Anterior cingulate cortex (tissue), 58 donors: Measurements from ENCODE around the gene CNTN6.
A peak's percentile ranks its signal among the peaks of the same experiment; 100 is the strongest.

ENCODE experiments used
- DNase-seq, 58 donors: peaks; one replicate each; lab custom pipeline; 2025; lab: John Stamatoyannopoulos, UW

Gene CNTN6

DNA sequence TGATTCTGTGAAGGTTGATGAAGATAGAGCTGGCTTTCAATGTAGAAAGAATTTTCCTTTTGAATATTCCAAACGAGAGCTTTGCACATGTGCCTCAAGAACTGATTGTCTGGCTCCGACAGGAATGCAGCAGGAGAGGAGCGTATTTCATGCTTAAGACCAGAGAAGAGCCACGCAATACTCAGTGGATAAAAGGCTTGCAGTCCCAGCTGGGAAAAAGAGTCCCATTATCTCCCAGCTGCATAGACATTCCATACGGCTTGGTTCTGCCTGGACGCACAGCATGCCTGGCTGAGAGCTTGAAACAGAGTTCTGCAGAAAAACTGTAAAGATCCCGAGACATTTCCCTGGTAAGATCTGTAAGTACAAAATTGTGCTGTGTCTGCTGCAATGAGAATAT, at the start of gene CNTN6:
CNTN6 (plus strand) TSS at position 254 of the 400 bp plus-strand sequence. CDS start 54,985 bp downstream, outside the sequence.
- peak in 27 of 58 donors; percentile 0 to 36 (median 6) for DNase-seq

DNA sequence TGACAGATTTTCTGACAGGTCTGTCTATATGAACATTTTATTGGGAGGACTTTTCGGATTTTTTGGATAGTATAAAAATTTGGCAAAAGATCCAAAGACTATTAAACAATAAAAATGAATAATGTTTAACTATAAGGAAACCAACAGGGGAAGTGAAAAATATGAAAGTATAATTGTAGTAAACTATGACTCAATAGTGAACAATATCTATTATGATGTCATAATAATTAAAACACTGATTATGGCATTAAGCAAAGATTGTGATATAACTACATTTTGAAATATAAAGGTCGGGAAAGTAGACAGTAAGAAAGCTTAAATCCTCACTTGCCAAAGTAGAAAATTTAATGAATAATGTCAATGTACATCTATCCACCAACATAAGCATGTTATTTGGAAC, 44.3 kb upstream of the CNTN6 start:
- DNase-seq: no peak

- DNase-seq: no peak
These were observed 37.0 kb upstream of the CNTN6 start for GRCh38 chr3:1055870-1056269.

DNA sequence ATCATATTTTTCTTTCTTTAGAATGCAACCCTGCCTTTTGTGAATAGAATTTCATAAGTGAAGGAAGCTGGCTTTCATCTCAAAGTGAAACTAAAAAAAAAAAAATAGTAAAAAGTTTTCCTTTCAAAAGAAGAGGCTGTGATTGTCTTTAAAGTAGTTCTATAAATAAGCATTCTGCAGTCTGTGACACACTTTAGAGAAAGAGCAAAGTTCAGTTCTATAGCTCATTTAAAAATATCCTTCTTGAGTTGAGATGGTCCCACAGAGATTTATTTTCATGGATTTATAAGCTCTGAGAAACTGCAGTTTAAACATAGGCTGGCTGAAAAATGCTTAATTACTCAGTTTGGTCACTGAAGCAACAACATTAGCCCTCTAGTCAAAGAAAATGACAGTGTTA, 36.1 kb upstream of the CNTN6 start:
- no peak for DNase-seq

DNA sequence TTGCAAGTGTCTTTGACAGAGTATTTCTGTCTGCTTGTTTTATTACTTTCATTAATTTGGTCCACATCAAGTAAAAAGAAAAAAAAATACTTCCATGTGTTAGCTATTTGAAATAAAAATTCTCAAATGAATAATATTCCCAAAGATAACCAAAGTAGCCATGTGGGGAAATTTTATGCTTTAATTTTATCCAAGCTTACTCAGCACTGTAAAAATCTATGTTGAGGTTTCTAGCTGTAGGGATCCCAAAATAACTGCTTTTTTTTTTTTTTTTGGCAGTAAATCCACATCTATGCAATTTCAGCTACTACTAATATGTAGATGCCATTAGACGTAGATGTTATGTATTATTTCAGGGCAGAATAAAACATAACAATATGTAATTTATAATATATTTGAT, 35.4 kb upstream of the CNTN6 start:
- DNase-seq: no peak

DNA sequence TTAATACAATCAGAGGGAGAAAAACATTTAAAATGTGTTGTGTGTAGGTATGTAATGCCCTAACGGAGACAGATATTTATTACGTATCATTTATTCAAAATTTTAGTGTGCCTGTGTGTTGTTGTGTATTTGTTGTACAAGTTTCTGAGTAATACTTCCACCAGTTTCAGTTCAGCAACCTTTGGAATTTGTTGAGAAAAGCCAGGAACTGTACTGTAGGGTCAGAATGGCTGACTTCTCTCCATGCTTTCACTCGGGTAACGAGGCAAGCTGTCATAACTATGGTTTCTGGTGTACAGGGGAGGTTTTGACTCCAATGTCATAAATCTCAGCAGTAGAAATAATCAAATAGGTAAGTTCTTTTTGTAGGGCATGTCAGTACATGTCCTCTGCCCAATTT, 23.8 kb upstream of the CNTN6 start:
- no peak for DNase-seq

DNA sequence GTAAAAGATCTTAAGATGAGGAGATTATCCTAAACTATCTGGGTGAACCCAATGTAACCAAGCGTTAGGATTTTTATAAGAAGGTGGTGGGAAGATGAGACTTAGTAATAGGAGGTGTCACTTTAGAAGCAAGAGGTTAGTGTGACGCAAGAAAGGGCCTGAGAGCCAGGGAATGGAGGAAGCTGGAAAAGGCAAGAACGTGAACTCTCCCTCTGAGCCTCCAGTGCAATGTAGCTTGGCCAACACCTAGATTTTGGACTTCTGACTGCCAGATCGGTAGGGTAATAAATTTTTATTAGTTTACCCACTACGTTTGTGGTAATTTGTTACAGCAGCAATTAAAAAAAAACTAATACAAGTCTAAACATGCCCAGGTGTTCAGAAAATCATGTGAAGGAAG, 20.8 kb upstream of the CNTN6 start:
- DNase-seq: no peak

DNA sequence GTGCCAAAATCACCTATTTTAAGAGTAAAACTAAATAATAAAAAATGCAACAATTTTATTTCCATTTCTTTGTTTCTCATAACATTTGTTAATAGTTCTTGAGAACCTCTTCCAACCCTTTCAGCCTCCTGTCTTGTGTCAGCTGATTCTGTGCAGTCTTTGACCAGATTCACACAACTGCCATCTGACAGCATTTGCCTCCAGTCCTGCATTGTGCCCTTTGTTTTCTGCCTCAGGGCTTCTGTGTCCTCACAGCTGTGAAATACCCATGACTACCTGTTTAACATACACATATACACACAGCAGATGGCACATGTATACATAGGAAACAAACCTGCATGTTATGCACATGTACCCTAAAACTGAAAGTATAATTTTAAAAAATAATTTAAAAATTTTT, 13.2 kb upstream of the CNTN6 start:
- peak in 2 of 58 donors; percentile 1 to 7 for DNase-seq

GRCh38 chr3:1082108-1082507, 10.7 kb upstream of the CNTN6 start:
- DNase-seq: peak in 29 of 58 donors; percentile 0 to 43 (median 11)

GRCh38 chr3:1087066-1087560, 5.7 kb upstream of the CNTN6 start:
- peak in 1 of 58 donors; percentile 8 for DNase-seq

GRCh38 chr3:1088503-1088902, 4.3 kb upstream of the CNTN6 start:
- DNase-seq: no peak

DNA sequence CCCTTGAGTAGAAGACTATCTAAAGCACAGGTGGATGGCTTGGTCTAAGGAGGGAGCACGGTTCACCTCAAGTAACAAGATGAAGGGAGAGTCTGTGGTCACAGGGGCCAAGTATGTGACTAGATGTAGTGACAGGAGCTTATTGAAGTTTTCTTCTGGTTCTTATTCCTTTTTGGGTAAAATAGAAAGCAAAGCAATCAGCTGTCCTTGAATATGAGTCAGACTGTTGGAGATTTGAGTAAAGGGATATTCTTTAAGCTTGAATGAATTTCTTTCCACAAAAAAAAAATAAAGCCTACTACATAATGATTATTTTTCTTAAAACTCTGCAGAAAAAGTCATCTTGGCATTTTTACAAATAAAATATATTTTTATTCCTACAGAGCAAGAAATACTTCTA, 1.5 kb upstream of the CNTN6 start:
- no peak for DNase-seq

DNA sequence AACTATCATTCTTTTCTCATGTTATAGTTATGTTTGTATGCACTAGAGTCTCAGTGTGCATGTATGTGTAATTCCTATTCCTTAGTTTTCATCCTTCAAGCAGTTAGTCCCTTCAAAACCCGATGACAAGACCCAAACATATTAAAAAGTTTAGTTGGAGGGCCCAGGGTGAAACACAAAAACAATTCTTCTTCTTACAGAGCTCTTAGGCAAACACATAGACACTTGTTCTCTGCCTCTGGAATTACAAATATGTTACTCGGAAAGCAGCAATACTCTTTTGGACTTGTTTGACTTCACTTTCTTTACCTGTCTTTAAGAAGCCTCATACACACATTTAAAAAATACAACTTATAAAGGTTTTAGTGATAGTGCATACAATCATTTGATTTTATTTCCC, 763 bp upstream of the CNTN6 start:
- DNase-seq: no peak

GRCh38 chr3:1093217-1093616, 393 bp downstream of the CNTN6 start:
- no peak for DNase-seq

GRCh38 chr3:1103525-1103924, 10.7 kb downstream of the CNTN6 start:
- DNase-seq: no peak

DNA sequence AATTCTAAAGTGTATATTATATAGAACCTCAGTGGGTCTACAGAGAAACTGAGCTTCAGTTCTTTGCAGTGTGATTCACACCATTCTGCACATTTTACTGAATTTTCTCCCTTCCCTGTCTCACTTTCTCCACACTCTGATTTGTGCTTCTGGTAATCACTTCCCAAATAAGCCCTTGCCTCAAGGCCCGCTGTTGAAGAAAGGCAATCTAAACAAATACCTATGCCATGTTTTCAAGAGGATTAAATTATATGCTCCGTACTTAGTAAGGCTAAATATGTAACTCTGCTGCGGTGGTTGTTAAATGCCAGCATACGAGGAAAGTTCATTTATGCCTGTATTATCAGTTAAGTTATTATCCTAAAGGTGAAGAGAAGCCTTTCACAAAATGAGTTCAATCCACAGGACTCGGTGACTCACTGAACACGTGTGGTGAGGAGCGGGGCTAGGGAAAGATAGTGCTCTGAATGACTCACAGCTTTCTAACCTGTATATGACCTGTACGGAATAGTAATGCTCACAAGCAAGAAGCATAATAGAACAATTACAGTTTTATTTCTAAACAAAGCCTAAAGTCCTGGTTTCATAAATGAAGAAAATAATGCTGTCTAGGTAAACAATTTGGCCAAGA, 25.1 kb downstream of the CNTN6 start:
- DNase-seq: no peak

GRCh38 chr3:1131166-1131565, 38.3 kb downstream of the CNTN6 start:
- no peak for DNase-seq

- no peak for DNase-seq
These were observed 42.4 kb downstream of the CNTN6 start for GRCh38 chr3:1135194-1135593.

DNA sequence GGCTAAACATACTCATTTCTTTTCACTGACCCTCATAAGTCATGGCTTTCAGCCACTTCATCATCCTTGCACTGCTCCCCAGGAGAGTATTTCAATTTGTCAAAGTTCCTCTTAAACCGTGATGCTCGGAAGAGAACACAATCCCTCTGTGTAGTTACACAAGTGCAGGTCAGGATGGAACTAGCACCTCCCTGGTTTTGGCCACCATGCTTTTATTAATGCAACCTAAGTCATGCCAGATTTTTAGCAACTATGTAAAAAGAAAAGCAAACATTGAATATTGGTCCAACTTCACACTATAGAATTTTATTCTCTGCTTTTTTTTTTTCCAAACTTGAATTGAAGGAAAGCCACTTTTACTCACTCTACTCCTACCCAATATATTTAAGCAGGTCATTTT, 45.2 kb downstream of the CNTN6 start:
- no peak for DNase-seq

DNA sequence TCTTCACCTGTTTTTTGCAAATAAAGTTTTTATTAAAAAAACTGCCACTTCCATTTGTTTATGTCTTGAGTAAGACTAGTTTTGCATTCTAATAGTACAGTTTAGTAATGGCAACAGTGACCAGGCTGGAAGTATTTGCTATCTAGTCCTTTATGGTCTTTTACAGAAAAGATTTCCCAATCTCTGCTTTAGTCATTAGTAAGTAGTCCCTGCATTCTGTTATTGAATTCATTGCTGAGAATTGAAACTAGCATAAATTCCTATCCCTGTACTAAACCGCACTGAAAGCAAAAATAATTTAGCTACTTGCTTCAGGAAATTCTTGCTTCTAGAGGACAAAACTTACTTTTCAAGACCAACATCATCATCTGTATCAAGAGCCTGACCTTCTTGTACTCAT, 46.2 kb downstream of the CNTN6 start:
- no peak for DNase-seq

- no peak for DNase-seq
These were observed 54.5 kb downstream of the CNTN6 start for GRCh38 chr3:1147326-1147725.

- DNase-seq: no peak
These were observed 55.0 kb downstream of the CNTN6 start for GRCh38 chr3:1147819-1148218.

DNA sequence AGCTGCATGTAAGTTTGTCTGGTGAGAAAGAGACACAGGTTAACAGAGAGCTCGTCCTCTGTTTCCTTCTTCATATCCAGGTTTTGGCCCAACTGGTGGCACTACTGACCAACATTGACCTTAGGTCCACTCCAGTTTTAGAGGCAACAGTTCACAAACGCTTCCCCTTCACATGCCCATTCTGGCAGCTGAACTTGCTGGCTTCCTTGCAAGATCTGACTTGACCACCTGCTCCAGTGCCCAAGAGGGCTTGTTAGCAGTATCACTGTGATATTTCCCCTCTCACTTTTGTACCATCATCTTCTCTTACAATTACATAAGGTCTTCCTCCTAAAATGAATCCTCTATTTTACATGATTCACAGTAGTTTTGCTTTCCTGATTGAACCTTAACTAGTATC, 71.3 kb downstream of the CNTN6 start:
- no peak for DNase-seq
